Measurements from ENCODE around the gene ZBP1.
"Not testable (repeated sequence)": the region's sequence is repeated elsewhere in the genome, so short reads cannot be mapped to it uniquely, and the experiment has no call there.

The ZBP1 gene

DNA sequence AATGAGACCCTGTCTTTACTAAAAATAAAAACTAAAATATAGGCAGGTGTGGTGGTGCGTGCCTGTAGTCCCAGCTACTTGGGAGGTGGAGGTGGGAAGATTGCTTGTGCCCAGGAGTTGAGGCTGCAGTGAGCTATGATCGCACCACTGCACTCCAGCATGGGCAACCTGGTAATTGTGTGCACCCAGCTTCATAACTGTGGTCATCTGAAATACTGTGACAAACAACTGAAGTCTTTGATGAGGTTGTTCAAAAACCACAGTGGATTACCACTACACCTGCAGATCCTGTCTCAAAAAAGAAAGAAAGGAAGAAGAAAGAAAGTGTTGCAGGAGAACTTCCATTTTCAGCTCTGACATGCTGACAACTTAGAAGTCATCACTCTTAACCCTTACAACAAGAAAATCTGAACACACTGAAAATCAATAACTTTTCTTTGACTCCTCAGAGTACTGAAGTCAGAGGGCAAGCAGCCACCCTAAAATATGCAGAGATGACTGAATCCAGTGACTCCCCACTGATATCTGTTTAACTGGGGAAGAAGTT lies 13.8 kb upstream of the ZBP1 start:
- no peak for DNase-seq (ENCODE audit: extremely low read depth, low read depth)
- TF ChIP-seq, protein P1, sequence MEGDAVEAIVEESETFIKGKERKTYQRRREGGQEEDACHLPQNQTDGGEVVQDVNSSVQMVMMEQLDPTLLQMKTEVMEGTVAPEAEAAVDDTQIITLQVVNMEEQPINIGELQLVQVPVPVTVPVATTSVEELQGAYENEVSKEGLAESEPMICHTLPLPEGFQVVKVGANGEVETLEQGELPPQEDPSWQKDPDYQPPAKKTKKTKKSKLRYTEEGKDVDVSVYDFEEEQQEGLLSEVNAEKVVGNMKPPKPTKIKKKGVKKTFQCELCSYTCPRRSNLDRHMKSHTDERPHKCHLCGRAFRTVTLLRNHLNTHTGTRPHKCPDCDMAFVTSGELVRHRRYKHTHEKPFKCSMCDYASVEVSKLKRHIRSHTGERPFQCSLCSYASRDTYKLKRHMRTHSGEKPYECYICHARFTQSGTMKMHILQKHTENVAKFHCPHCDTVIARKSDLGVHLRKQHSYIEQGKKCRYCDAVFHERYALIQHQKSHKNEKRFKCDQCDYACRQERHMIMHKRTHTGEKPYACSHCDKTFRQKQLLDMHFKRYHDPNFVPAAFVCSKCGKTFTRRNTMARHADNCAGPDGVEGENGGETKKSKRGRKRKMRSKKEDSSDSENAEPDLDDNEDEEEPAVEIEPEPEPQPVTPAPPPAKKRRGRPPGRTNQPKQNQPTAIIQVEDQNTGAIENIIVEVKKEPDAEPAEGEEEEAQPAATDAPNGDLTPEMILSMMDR (IDR thresholded peaks at IDR 0.05; ENCODE audit: low read depth, low read length) = no peak

DNA sequence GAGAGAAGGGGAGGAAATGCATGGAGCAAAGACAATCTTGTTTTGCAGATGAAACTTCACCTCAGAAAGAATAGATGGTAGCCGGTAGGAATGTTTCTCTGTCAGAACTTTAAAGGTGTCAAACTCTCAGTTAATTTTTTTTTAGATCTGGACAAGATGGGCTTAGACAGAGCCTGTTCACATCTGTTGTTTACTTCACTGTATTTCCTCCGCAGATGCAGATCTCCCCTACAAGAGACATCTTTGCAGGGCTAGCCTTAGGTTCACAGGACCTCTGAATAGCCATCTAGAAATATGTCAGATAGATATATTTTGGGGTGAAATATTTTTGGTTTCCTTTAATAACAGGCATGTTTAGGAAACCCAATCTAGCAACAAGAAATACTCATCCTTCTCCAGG lies 12.1 kb upstream of the ZBP1 start:
- TF ChIP-seq, protein P1 (IDR thresholded peaks at IDR 0.05; ENCODE audit: low read depth, low read length) = no peak
- DNase-seq (ENCODE audit: extremely low read depth, low read depth) = no peak

DNA sequence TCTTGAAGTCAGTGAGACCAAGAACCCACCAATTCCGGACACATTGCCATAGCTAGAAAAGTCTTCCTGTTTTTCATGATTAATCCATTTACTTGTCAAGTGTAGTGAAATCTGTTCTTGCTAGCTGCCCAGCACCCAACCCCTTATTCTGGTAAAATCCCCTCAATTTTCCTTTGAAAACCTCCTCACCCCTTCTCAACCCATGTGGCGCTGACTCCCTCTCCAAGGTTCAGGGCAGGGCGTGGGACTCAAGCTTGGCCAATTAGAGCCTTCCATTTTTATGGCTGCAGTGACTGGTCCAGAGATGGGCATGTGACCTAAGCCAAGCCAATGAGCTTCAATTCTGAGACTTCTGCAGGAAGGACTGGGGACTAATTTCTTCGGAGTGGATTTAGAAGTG lies 9.8 kb upstream of the ZBP1 start:
- TF ChIP-seq, protein P1 (IDR thresholded peaks at IDR 0.05; ENCODE audit: low read depth, low read length) = no peak
- DNase-seq (ENCODE audit: extremely low read depth, low read depth) = no peak

DNA sequence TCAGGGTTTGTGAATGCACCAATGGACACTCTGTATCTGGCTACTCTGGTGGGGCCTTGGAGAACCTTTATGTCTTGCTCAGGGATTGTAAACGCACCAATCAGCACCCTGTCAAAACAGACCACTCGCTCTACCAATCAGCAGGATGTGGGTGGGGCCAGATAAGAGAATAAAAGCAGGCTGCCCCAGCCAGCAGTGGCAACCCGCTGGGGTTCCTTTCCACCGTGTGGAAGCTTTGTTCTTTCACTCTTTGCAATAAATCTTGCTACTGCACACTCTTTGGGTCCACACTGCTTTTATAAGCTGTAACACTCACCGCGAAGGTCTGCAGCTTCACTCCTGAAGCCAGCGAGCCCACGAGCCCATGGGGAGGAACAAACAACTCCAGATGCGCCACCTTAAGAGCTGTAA lies 9.3 kb upstream of the ZBP1 start:
- DNase-seq (ENCODE audit: extremely low read depth, low read depth) = not testable (repeated sequence)

DNA sequence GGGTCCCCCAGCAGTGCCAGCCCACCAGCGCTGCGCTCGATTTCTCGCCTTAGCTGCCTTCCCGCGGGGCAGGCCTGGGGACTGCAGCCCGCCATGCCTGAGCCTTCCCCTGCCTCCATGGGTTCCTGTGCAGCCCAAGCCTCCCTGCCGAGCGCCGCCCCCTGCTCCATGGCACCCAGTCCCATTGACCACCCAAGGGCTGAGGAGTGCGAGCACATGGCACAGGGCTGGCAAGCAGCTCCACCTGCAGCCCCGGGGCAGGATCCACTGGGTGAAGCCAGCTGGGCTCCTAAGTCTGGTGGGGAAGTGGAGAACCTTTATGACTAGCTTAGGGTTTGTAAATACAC lies 8.7 kb upstream of the ZBP1 start:
- DNase-seq (ENCODE audit: extremely low read depth, low read depth) = not testable (repeated sequence)

DNA sequence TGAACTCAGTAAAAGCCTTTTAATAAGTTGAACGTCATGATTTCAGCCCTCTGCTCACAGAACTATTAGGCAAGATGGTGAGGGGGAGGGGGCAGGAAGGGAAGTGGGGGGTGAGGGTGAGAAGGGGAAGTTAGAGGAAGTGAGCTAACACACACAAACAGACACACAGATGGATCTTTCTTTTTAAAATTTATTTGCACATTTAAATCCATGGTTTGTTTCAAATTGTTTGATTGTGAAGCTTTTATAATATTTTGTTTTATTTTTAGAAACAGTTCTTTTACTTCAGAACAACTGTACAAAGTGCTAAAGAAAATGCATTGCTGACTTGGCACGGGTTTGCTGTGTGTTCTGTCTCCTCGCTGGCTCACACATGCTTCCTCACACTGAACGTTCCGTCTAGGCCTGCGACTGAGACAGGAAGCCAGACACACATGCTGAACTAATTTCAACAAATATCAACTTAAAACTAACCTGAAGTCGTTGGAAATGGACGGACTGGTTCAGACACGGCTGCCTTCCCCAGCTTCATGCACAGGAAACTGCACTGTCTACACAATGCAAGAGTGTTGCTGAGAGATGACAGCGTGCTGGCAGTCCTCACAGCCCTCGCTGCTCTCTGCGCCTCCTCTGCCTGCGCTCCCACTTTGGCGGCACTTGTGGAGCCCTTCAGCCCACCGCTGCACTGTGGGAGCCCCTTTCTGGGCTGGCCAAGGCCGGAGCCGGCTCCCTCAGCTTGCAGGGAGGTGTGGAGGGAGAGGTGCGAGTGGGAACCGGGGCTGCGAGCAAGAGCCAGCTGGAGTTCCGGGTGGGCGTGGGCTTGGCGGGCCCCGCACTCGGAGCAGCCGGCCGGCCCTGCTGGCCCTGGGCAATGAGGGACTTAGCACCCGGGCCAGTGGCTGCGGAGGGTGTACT lies 8.1 kb upstream of the ZBP1 start:
- DNase-seq (ENCODE audit: extremely low read depth, low read depth) = no peak

DNA sequence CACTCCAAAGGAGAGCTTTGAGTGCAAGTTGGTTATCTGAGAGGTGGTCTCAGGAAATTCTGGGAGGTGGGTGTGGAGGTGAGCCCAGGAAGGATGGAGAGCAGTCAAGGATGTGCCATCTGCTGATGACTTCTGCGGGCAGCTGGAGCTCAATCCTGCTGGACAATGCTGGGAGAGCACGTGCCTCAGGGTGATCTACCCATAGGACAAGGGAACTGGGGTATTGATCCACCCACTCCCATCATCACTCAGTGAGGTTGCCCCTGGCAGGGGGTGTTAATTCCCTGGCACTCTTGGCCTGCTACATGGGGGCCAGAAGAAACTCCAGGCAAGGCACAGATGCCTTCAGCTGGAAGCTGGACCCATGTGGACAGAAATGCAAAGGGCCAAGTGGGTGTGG lies 7.1 kb upstream of the ZBP1 start:
- no peak for DNase-seq (ENCODE audit: extremely low read depth, low read depth)
- TF ChIP-seq, protein P1 (IDR thresholded peaks at IDR 0.05; ENCODE audit: low read depth, low read length) = no peak

More for the DNA sequence above, 8.1 kb upstream of the ZBP1 start:
- TF ChIP-seq, protein P1 (IDR thresholded peaks at IDR 0.05; ENCODE audit: low read depth, low read length) = no peak

DNA sequence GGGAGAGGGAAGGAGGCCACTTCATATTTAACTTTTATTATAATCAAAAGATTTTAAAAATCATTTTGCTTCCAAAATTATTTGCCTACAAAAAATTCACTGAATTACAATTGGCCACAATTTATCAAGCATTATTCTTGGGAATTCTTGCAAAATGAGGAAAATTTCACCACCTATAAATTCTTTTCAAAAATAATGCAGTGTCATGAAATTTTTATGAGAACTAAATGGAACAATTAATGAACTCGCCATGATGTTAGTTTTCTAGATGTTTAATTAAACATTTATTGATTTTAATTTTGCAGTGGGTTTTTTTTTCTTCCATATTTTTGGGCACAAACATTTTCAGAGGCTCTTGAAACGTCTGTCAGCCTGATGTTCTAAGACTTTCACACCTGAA lies 5.8 kb upstream of the ZBP1 start:
- TF ChIP-seq, protein P1 (IDR thresholded peaks at IDR 0.05; ENCODE audit: low read depth, low read length) = no peak
- DNase-seq (ENCODE audit: extremely low read depth, low read depth) = no peak
